ENCODE results near the gene C1orf232. TPM values are rescaled to one million over a fixed set of nuclear protein-coding genes. Genes with fewer than 3 reads are reported as not detected.

Gene C1orf232
- total RNA-seq, 4 donors from 2014 or later = not detected

DNA sequence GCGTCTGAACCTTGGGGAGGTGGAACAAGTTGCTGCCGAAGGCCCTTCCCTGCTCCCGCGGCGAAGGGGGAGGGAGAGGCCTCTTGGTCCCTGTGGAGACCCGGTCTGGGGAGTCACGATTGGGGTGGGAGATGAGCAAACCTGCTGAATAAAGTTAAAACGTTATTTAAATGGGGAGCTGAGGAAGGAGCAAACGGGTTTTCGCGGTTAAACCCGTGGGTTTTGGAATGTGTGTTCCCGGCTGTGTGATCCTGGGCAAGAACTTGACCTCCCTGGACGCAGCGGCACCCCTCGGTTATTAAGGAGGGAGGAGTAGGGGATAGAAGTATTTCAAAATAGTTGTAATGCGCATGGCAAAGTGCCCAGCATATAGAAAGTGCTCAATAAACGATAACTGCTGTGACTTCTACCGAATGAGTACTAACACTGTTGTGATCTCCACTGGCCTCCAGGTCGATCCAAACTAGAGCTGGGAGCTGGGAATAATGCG, 6.5 kb downstream of the C1orf232 start:
- Histone ChIP-seq H3K36me3 (no peaks in the 10 kb centered on the region), H3K27ac (peak overlapping the region in 2 of 4 donors; percentile 37 to 46), H3K4me1 (peaks cover 10 to 24% (median 19%) of the 10 kb centered on the region in 4 donors), H3K4me3 (peak overlapping the region; percentile 4 to 60 (median 42)), H3K27me3 (peaks cover 42% of the 10 kb centered on the region), H3K9me3 (no peaks in the 10 kb centered on the region)
- no peak for DNase-seq
- in situ Hi-C loops (cut with MboI; ENCODE audit: low pct_ligation_motif_present in 1 of 4, low pct_unique_long_range_greater_than_20kb in 1 of 4, low sequenced_read_pairs in 3 of 4) (loop anchor here in 2 of 4 donors (25.0 kb wide), 1 partner anchor 125 kb away; the partner anchor contains the start of gene SLC30A2 (in 2 of the 2)), intact Hi-C loops (cut with DNase I; ENCODE audit: low total_unique reads) (no loop called here)
- WGBS, 2 donors (ENCODE audit: low coverage in 1 of 2) = 25 to 45% methylated on average over 4 to 21 of the region's 21 CpGs
- no peak for TF ChIP-seq POLR2AphosphoS5 (IDR thresholded peaks at IDR 0.05)
- TF ChIP-seq, protein P1, sequence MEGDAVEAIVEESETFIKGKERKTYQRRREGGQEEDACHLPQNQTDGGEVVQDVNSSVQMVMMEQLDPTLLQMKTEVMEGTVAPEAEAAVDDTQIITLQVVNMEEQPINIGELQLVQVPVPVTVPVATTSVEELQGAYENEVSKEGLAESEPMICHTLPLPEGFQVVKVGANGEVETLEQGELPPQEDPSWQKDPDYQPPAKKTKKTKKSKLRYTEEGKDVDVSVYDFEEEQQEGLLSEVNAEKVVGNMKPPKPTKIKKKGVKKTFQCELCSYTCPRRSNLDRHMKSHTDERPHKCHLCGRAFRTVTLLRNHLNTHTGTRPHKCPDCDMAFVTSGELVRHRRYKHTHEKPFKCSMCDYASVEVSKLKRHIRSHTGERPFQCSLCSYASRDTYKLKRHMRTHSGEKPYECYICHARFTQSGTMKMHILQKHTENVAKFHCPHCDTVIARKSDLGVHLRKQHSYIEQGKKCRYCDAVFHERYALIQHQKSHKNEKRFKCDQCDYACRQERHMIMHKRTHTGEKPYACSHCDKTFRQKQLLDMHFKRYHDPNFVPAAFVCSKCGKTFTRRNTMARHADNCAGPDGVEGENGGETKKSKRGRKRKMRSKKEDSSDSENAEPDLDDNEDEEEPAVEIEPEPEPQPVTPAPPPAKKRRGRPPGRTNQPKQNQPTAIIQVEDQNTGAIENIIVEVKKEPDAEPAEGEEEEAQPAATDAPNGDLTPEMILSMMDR (IDR thresholded peaks at IDR 0.05) = no peak
- TF ChIP-seq POLR2A (IDR thresholded peaks at IDR 0.05) = no peak
- TF ChIP-seq EP300 (IDR thresholded peaks at IDR 0.05; ENCODE audit: low read depth) = no peak

DNA sequence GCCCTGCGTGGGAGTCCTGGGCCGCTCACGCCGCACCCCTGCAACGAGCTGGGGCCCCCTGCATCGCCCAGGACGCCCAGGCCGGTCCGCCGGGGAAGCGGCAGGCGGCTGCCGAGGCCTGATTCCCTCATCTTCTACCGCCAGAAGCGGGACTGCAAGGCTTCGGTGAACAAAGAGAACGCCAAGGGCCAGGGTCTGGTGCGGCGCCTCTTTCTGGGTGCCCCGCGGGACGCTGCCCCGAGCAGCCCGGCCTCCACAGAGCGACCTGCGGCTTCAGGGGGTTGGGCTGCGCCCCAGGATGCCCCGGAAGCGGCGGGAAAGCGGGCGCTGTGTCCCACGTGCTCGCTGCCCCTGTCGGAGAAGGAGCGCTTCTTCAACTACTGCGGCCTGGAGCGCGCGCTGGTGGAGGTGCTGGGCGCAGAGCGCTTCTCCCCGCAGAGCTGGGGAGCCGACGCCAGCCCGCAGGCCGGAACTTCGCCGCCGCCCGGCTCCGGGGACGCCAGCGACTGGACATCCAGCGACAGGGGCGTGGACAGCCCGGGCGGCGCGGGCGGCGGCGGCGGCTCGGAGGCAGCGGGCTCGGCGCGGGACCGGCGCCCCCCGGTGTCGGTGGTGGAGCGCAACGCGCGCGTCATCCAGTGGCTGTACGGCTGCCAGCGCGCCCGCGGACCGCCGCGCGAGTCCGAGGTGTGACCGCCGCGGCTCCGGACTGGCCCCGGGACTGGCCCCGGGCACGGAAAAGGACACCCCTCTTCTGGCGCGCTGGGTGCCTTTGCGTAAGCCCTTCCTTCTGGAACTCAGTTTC, 7.1 kb downstream of the C1orf232 start:
- peak; percentile 49 for DNase-seq
- 4% methylated on average over 30 of the region's 98 CpGs; no CpG with 5 or more reads in 1 of the 2 donors for WGBS, 2 donors (ENCODE audit: low coverage in 1 of 2)
- in situ Hi-C loops (cut with MboI; ENCODE audit: low pct_ligation_motif_present in 1 of 4, low pct_unique_long_range_greater_than_20kb in 1 of 4, low sequenced_read_pairs in 3 of 4) (loop anchor here in 2 of 4 donors (25.0 kb wide), 1 partner anchor 124 kb away; the partner anchor contains the start of gene SLC30A2 (in 2 of the 2)), intact Hi-C loops (cut with DNase I; ENCODE audit: low total_unique reads) (no loop called here)
- peak overlapping the region; percentile 33 to 60 (median 42) for H3K4me3 ChIP-seq
- peaks cover 48% of the 10 kb centered on the region for H3K27me3 ChIP-seq
- TF ChIP-seq, protein P1 (IDR thresholded peaks at IDR 0.05) = peak in 2 of 5 experiments; percentile 4 to 9
- TF ChIP-seq POLR2AphosphoS5 (IDR thresholded peaks at IDR 0.05) = no peak
- peaks cover 10 to 24% (median 19%) of the 10 kb centered on the region in 4 donors for H3K4me1 ChIP-seq
- H3K27ac ChIP-seq = peak overlapping the region in 3 of 4 donors; percentile 1 to 46 (median 37)
- no peaks in the 10 kb centered on the region for H3K36me3 ChIP-seq
- no peaks in the 10 kb centered on the region for H3K9me3 ChIP-seq

DNA sequence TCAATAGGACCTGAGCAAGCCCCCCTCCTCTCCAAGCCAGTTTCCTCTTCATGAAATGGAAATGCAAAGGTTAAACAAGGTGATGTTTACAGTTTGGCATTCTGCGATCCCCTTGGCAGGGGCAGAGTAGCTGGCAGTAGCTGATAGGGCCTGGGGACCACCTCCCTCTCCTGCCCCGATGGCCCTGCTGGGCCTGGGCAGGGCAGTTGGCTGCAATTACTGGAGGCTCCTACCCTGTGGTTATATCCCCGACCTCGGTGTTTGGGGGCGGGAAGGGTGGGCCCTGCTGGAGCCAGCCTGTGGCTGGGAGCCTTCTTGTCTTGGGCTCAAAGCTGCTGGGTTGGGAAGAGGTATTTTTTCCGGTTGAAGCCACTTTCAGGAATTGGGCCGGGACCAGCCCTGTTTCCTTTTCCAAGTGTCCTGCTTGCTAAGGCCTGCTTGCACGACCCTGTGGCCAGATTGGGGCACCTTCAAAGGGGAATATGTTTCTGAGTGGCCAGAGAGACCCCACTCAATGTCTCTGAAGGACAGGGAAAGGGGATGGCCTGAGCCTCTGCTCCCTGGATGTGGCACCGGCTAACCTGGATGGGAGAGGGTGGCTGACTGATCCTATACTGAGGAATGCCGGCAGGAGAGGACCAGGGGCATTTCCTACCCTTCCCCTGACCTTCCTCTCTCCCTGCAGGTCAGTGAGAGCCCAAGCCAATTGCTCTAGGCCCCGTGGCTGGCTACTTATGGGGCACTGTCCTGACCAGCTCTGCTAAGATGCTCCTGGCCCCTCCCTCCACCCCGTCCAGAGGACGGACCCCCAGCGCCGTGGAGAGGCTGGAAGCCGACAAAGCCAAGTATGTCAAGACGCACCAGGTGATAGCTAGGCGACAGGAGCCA, 8.0 kb downstream of the C1orf232 start:
- intact Hi-C loops (cut with DNase I; ENCODE audit: low total_unique reads) (no loop called here), in situ Hi-C loops (cut with MboI; ENCODE audit: low pct_ligation_motif_present in 1 of 4, low pct_unique_long_range_greater_than_20kb in 1 of 4, low sequenced_read_pairs in 3 of 4) (loop anchor here in 2 of 4 donors (25.0 kb wide), 1 partner anchor 123 kb away; the partner anchor contains the start of gene SLC30A2 (in 2 of the 2))
- no peak for DNase-seq
- Histone ChIP-seq H3K27ac (peak overlapping the region in 1 of 4 donors; percentile 46), H3K4me3 (peak overlapping the region; percentile 33 to 60 (median 42)), H3K4me1 (peaks cover 10 to 24% (median 19%) of the 10 kb centered on the region in 4 donors), H3K36me3 (no peaks in the 10 kb centered on the region), H3K27me3 (peaks cover 57% of the 10 kb centered on the region), H3K9me3 (no peaks in the 10 kb centered on the region)
- TF ChIP-seq, protein P1 (IDR thresholded peaks at IDR 0.05) = no peak
- TF ChIP-seq POLR2AphosphoS5 (IDR thresholded peaks at IDR 0.05) (no peak), POLR2A (IDR thresholded peaks at IDR 0.05) (no peak), EP300 (IDR thresholded peaks at IDR 0.05; ENCODE audit: low read depth) (no peak)
- 59% methylated on average over 16 of the region's 18 CpGs; no CpG with 5 or more reads in 1 of the 2 donors for WGBS, 2 donors (ENCODE audit: low coverage in 1 of 2)

All from transverse colon (tissue), 4 donors.